NCI-H1105 treated with DMSO at 0.1 percent for 48 hours (cell line): ENCODE data around the gene SERF2.

Source experiments
- DNase-seq: peaks from one replicate; lab custom pipeline; 2025; lab: John Stamatoyannopoulos, UW

Gene SERF2

GRCh38 chr15:43791993-43792760 is at the start of gene SERF2:
SERF2 (plus strand) TSS chr15:43792320; CDS start chr15:43792377, 57 bp downstream.
- DNase-seq, result peak; percentile 93

GRCh38 chr15:43746245-43746902 is 45.7 kb upstream of the SERF2 start, which contains the start of gene PDIA3:
PDIA3 (plus strand) TSS chr15:43746438; CDS start chr15:43746540, 102 bp downstream.
- peak; percentile 59 for DNase-seq

DNA sequence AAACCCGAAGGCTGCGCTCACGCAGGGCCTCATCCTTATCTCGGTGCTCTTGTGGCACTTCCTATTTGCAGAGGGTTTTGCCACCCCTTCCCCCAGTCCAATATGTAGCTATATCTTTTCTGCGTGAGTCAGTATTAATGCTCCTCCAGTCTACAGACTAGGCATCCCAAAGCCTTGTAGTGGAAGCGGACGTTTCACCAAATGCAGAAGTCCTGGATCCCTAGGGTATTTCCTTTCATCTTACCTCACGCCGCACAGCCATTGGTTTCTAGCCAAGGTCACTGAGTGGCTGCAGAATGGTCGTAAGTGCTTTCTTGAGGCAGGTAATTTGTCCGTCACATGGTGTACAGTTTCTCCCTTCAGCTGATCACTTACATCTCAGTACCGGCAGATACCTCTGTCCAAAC is 45.2 kb upstream of the SERF2 start:
- peak; percentile 33 for DNase-seq

- DNase-seq, result no peak
These were observed 43.7 kb upstream of the SERF2 start for GRCh38 chr15:43748376-43748775.

DNA sequence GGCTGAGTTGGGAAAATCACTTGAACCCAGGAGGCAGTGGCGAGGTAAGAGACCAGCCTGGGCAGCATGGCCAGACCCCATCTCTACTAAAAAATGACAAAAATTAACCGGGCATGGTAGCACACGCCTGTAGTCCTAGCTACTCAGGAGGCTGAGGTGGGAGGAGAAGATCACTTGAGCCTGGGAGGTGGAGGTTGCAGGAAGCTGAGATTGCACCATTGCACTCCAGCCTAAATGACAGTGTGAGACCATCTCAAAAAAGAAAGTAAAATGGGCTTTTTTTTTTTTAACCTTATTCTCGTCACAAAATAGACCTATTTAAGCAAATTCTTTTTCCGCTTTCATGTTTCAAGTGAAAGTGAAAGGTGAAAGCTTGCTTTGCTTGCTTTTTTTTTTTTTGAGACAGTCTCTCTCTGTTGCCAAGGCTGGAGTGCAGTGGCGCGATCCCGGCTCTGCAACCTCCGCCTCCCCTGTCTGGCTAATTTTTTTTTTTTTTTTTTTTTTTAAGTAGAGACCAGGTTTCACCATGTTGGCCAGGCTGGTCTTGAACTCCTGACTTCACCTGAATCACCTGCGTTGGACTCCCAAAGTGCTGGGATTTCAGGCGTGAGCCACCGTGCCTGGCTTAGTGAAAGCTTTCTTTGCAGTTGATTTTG is 42.3 kb upstream of the SERF2 start:
- DNase-seq, result no peak

DNA sequence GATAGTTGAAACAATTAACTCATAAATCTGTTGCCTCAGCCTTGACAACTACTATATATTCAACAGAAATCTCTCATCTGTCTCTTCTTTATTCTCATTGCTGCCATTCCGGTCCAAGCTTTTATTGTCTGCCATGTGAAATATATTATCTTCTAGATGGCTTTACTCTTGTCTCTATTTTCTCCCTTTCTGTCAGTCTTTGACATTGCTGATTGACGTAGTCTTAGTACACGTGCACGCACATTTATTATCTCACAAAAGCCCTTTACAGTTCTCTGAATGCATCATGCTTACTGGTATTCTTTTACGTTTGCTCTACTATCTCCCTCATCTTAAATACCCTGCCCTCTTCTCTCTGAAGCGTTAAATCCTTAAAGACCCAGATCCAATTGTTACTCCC is 40.2 kb upstream of the SERF2 start:
- no peak for DNase-seq

GRCh38 chr15:43762824-43763223 is 29.3 kb upstream of the SERF2 start:
- no peak for DNase-seq

GRCh38 chr15:43763819-43764446 is 28.2 kb upstream of the SERF2 start:
- DNase-seq, result no peak

GRCh38 chr15:43769584-43770228 is 22.4 kb upstream of the SERF2 start:
- DNase-seq, result peak; percentile 35

DNA sequence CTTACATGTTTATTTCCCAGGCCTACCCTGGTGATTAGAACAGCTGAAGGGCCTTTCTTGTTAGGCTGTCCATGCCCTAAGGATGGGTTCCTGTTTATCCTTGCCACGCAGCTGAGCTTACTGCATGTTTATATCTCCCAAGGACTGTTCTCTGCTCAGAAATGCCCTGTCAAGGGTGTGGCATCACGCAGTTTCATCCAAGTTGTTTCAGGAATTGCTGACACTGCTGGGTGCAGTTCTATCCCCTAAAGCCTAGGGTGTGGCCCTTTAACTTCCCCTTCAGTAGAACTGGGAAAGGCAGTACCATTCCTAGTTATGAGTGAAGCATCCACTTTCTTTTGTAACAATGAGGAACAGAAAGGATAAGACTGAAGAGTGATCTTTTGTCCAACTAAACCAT is 20.3 kb upstream of the SERF2 start:
- DNase-seq, result no peak

- no peak for DNase-seq
These were observed 19.5 kb upstream of the SERF2 start for GRCh38 chr15:43772624-43773023.

GRCh38 chr15:43774062-43774461 is 18.1 kb upstream of the SERF2 start:
- DNase-seq, result no peak

GRCh38 chr15:43775411-43775965 is 16.6 kb upstream of the SERF2 start:
- peak; percentile 57 for DNase-seq

DNA sequence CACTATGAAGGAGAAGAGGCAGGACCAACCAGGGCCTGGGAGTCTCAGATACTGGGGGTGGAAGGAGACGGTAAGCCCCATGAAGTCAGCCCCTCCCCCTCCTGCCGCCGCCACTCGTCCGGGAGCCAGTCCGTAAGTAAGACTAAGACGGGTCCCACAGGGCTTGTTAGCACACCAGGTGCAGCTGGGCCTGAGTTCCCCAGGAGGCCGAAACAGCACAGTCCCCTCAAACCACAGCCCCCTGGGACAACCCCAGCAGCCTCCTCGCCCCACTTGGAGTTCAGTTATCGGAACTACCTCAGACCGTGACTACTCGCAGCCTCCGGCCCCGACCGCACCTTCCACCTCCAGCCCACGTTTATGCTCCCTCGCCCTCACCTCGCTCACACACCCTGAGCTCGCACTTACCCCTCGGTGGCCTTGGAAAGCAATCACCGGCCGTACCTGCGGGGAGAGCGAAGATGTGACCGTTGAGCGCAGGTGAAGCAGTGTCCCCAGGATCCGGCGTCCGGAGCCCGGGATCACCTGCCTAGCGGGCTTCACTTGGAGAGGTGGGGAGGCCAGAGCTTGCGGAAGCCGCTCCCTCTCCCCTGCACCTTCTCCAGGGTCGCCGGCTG is 15.9 kb upstream of the SERF2 start:
- peak; percentile 39 for DNase-seq

DNA sequence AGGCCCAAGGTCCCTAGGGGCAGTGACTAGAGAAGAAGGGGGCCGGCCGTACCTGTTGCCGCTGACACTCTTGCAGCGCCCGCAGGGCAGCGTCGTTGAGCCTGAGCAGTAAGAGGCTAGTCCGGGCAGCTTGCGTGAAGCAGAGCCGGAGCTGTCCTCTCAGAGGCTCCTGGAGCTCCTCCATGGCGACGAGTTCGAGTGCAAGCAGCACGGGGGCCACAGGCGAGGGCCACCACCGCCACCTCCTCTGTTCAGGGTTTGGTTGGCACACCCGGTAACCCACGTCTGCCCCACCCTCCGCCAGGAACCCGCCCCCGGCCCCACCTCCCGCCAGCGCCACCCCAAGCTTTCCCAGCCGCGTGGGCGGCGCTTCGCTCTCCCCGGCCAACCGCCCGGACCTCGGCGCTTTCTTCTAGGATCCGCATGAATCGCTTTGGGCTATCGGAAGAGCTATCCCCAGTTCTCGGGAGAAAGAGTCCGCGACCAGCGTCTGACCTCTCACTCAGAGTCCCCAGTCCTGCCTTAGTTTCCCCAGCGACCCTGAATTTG is 15.3 kb upstream of the SERF2 start, which contains the start of gene ELL3:
ELL3 (minus strand) TSS at position 249 of the 549 bp plus-strand sequence; CDS start at position 184, 65 bp downstream.
- DNase-seq, result peak; percentile 73

DNA sequence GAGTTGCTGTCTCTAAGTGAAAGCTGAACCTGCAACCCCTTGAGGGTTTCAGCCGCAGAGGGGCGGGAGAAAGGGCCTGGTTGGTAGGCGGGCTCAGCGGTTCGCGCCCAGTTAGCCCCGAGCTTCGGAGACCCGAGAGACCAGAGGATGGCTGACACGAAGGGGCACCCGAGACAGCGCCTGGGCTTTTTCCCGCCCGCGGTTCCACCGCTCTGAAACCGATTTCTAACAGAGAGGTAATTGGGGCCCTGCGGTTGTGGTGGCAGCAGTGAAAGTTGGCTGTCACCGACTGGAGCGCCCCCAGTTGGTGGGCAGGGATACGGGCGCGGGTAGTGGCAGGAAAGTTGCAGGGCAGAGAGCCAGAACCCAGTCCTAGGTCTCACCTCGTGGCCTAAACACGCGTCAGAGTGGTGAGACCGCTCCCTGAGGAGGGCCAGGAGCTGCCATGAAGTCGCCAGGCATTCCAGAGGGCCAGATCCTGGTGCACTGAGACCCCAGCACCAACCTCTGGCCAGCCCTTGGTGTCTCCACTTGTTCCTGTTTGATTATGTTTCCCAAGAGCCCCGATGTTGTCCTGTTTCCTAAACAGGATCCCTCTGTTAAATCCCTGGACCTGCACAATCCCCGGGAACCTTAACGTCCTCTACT is 14.7 kb upstream of the SERF2 start:
- peak; percentile 73 for DNase-seq

GRCh38 chr15:43779016-43779415 is 13.1 kb upstream of the SERF2 start:
- no peak for DNase-seq

- DNase-seq, result no peak
These were observed 2.7 kb upstream of the SERF2 start for GRCh38 chr15:43789409-43789808.

GRCh38 chr15:43792761-43793476 is 799 bp downstream of the SERF2 start:
- no peak for DNase-seq
